ENCODE results near the gene UBE2QL1.

DNA sequence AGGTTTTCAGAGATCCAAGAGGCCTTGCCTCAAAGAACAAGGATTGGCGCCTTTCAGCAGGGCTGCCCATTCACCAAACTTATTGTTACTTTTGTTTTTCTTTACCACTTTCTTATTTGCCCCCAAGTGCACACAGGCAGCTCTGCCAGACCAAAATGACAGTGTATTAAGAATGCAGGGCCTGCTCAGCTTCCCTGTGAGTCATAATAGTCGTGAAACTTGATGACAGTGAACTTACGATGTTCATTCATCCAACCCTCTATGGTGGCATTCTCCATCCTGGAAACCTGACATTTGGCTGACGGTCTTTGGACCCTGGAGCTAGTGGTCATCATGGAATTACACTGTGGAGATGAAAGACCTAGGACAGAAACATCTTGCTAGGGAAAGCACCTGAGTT lies 44.3 kb downstream of the UBE2QL1 start:
- no peak for TF ChIP-seq EZH2 (IDR thresholded peaks at IDR 0.05; ENCODE audit: borderline replicate concordance, low read depth, low read length, poor library complexity, severe bottlenecking)
- no peak for TF ChIP-seq CTCF (conservative IDR thresholded peaks at IDR 0.05; ENCODE audit: low read depth, low read length)
